Right atrium auricular region (tissue), 2 donors: Measurements from ENCODE around the gene TPD52L2. TPM values are rescaled to one million over a fixed set of nuclear protein-coding genes. Genes with fewer than 3 reads are reported as not detected.

Experiments used
- DNase-seq: peaks from one replicate; pipeline ENCODE4 v3.0.0-alpha.2; 2019; ENCODE audit warnings: low spot score
- H3K27ac ChIP-seq, 2 donors: fragments of 200-600 bp; sonication (generic); 1 replicate in 1 of 2; 2 replicates in 1 of 2; pipeline ENCODE4 v1.5.1; 2016 to 2019
- H3K27me3 ChIP-seq, 2 donors: fragments of 200-600 bp; sonication (generic); one replicate each; pipeline versions ENCODE4 v1.5.1 to v1.6.0; 2017 to 2019
- H3K36me3 ChIP-seq: fragments of 200-600 bp; sonication (generic); one replicate; pipeline ENCODE4 v1.5.1; 2016
- H3K4me1 ChIP-seq, 2 donors: fragments of 200-600 bp; sonication (generic); one replicate each; pipeline versions ENCODE4 v1.5.1 to v1.6.0; 2017 to 2019
- H3K4me3 ChIP-seq, 2 donors: fragments of 200-600 bp; sonication (generic); 1 replicate in 1 of 2; 2 replicates in 1 of 2; pipeline ENCODE4 v1.5.1; 2017 to 2019; ENCODE audit warnings: mild to moderate bottlenecking in 1 of 2, moderate library complexity in 1 of 2
- H3K9me3 ChIP-seq, 2 donors: fragments of 200-600 bp; sonication (generic); one replicate each; pipeline ENCODE4 v1.5.1; 2019
- CTCF ChIP-seq, 2 donors: fragments of 200-600 bp; sonication (generic); IDR thresholded peaks; one replicate each; pipeline ENCODE4 v1.5.1; 2019; ENCODE audit warnings: antibody characterized with exemption in 2 of 2
- total RNA-seq, 2 donors: library from RNA; depleted of rRNA; stranded (reverse); fragments of >200 nt; gene quantifications; one replicate each; pipeline ENCODE4 v1.1.0, GENCODE V29; 2016

TPD52L2 gene
- total RNA-seq, 2 donors from 2014 or later = 80.6 to 84.0 TPM

GRCh38 chr20:63890616-63891015 lies 25.5 kb downstream of the TPD52L2 start:
- Histone ChIP-seq H3K4me1 (peaks cover 0 to 8% of the 10 kb centered on the region in 2 donors), H3K27ac (no peak overlapping the region), H3K9me3 (no peaks in the 10 kb centered on the region), H3K4me3 (no peak overlapping the region), H3K36me3 (peaks cover 44% of the 10 kb centered on the region), H3K27me3 (no peaks in the 10 kb centered on the region)
- DNase-seq = no peak
- no peak for TF ChIP-seq CTCF (IDR thresholded peaks at IDR 0.05)

GRCh38 chr20:63891061-63892002 lies 26.3 kb downstream of the TPD52L2 start:
- H3K4me3 ChIP-seq = no peak overlapping the region
- no peaks in the 10 kb centered on the region for H3K27me3 ChIP-seq
- H3K27ac ChIP-seq = no peak overlapping the region
- peaks cover 43% of the 10 kb centered on the region for H3K36me3 ChIP-seq
- DNase-seq = no peak
- no peaks in the 10 kb centered on the region for H3K9me3 ChIP-seq
- H3K4me1 ChIP-seq = peaks cover 0 to 14% of the 10 kb centered on the region in 2 donors
- no peak for TF ChIP-seq CTCF (IDR thresholded peaks at IDR 0.05)

- H3K27ac ChIP-seq = no peak overlapping the region
- no peak for DNase-seq
- H3K4me1 ChIP-seq = peaks cover 0 to 25% of the 10 kb centered on the region in 2 donors
- H3K4me3 ChIP-seq = no peak overlapping the region
- H3K36me3 ChIP-seq = peaks cover 37% of the 10 kb centered on the region
- TF ChIP-seq CTCF (IDR thresholded peaks at IDR 0.05) = no peak
- H3K9me3 ChIP-seq = no peaks in the 10 kb centered on the region
- no peaks in the 10 kb centered on the region for H3K27me3 ChIP-seq
These were observed 27.3 kb downstream of the TPD52L2 start for GRCh38 chr20:63892402-63892801.

- Histone ChIP-seq H3K9me3 (no peaks in the 10 kb centered on the region), H3K36me3 (peaks cover 25% of the 10 kb centered on the region), H3K4me3 (peak overlapping the region in 1 of 2 donors; percentile 64), H3K27ac (peak overlapping the region; percentile 74 to 77), H3K27me3 (no peaks in the 10 kb centered on the region), H3K4me1 (peaks cover 0 to 40% of the 10 kb centered on the region in 2 donors)
- no peak for DNase-seq
- TF ChIP-seq CTCF (IDR thresholded peaks at IDR 0.05) = no peak
These were observed 28.9 kb downstream of the TPD52L2 start for GRCh38 chr20:63893999-63894357.

- H3K9me3 ChIP-seq = no peaks in the 10 kb centered on the region
- peaks cover 0 to 45% of the 10 kb centered on the region in 2 donors for H3K4me1 ChIP-seq
- H3K36me3 ChIP-seq = peaks cover 19% of the 10 kb centered on the region
- no peak for TF ChIP-seq CTCF (IDR thresholded peaks at IDR 0.05)
- no peaks in the 10 kb centered on the region for H3K27me3 ChIP-seq
- peak within 1 kb of the TSS; percentile 76 to 77 for H3K27ac ChIP-seq
- peak within 1 kb of the TSS; percentile 64 to 70 for H3K4me3 ChIP-seq
- peak; percentile 90 for DNase-seq
These were observed 29.5 kb downstream of the TPD52L2 start, which contains the start of gene DNAJC5 for GRCh38 chr20:63894358-63895201. DNAJC5 (plus strand) TSS chr20:63895126; CDS start chr20:63928346, 33,220 bp downstream.
